DOHH2 (cell line): ENCODE data around the gene ARHGEF26.

Experiments
- H3F3A ChIP-seq: fragments of 200-600 bp; sonication (generic), shearing (Covaris generic); 2 replicates; pipeline ENCODE4 v1.6.0; 2016; ENCODE audit warnings: antibody characterized with exemption, mild to moderate bottlenecking; ENCODE audit not compliant: control insufficient read depth, insufficient read depth
- H3K27ac ChIP-seq: fragments of 200-600 bp; sonication (generic); 2 replicates; pipeline ENCODE4 v1.5.1; 2014; ENCODE audit warnings: low read depth, mild to moderate bottlenecking, low read length, moderate library complexity
- H3K27me3 ChIP-seq: fragments of 200-600 bp; sonication (generic); 2 replicates; pipeline ENCODE4 v1.6.1; 2014; ENCODE audit warnings: mild to moderate bottlenecking, low read length, mixed read lengths; ENCODE audit not compliant: control insufficient read depth
- H3K36me3 ChIP-seq: fragments of 200-600 bp; sonication (generic); 2 replicates; pipeline ENCODE4 v1.6.1; 2014; ENCODE audit warnings: mild to moderate bottlenecking, low read length, moderate library complexity, mixed read lengths; ENCODE audit not compliant: control insufficient read depth
- H3K4me1 ChIP-seq: fragments of 200-600 bp; sonication (generic); 2 replicates; pipeline ENCODE4 v1.6.1; 2014; ENCODE audit warnings: mild to moderate bottlenecking, low read length, mixed read lengths; ENCODE audit not compliant: control insufficient read depth
- H3K4me2 ChIP-seq: fragments of 200-600 bp; sonication (generic); 2 replicates; pipeline ENCODE4 v1.6.0; 2014; ENCODE audit warnings: mild to moderate bottlenecking, low read length, moderate library complexity
- H3K4me3 ChIP-seq: fragments of 200-600 bp; sonication (generic); 2 replicates; pipeline ENCODE4 v1.5.1; 2014; ENCODE audit warnings: mild to moderate bottlenecking, low read length, mixed read lengths
- H3K79me2 ChIP-seq: fragments of 200-600 bp; sonication (generic); 2 replicates; pipeline ENCODE4 v1.6.1; 2014; ENCODE audit warnings: mild to moderate bottlenecking, low read length, mixed read lengths; ENCODE audit not compliant: control insufficient read depth
- H3K9me2 ChIP-seq: fragments of 200-600 bp; sonication (generic); replicated peaks from 2 replicates; pipeline ENCODE4 v1.6.1; 2014; ENCODE audit warnings: mild to moderate bottlenecking, low read length, mixed read lengths; ENCODE audit not compliant: control insufficient read depth
- H3K9me3 ChIP-seq: fragments of 200-600 bp; sonication (generic); 2 replicates; pipeline ENCODE4 v1.6.1; 2014; ENCODE audit warnings: antibody characterized with exemption, low read length, mixed read lengths; ENCODE audit not compliant: control insufficient read depth, insufficient read depth
- H4K20me1 ChIP-seq: fragments of 200-600 bp; sonication (generic); 2 replicates; pipeline ENCODE4 v1.6.0; 2014; ENCODE audit warnings: low read depth, mild to moderate bottlenecking, antibody characterized with exemption, low read length, moderate library complexity; ENCODE audit not compliant: control insufficient read depth, insufficient read depth
- EZH2phosphoT487 ChIP-seq: fragments of 200-600 bp; sonication (generic); IDR thresholded peaks from 2 replicates; pipeline ENCODE4 v1.6.1; 2017; ENCODE audit warnings: borderline replicate concordance, mild to moderate bottlenecking, antibody characterized with exemption, low read length, moderate library complexity, mixed read lengths
- TF ChIP-seq, protein P1 (sequence below): fragments of 200-600 bp; sonication (generic); IDR thresholded peaks from one replicate; pipeline ENCODE4 v1.5.1; 2014; ENCODE audit warnings: antibody characterized with exemption, mild to moderate bottlenecking, low read depth, low read length; ENCODE audit not compliant: poor library complexity, severe bottlenecking

The ARHGEF26 gene

DNA sequence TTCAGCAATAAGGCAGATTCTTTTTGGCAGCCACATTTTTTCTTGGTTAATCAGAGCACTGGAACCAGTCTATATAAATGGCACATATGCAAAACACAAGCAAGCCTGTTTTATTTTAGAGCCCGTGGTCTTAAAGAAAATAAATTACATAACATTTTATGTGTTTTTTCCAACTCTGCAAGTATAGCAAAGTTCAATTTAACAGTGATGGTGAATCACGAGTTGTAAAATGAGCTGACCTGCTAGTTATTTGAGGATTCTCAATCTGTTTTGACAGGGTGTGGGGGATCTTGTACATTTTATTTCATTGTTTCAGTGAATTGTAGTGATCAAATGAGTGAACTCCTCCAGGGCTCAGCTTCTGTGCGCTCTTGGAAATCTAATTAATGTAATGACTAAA lies 2.7 kb downstream of the ARHGEF26 start:
- no peaks in the 10 kb centered on the region for H3F3A ChIP-seq
- 0 out of 2 replicates have a peak, but pooled peaks cover 4% of the 10 kb centered on the region for H3K4me1 ChIP-seq
- H3K36me3 ChIP-seq, result no peaks in the 10 kb centered on the region
- H4K20me1 ChIP-seq, result no peaks in the 10 kb centered on the region
- no peaks in the 10 kb centered on the region for H3K27me3 ChIP-seq
- TF ChIP-seq, protein P1, sequence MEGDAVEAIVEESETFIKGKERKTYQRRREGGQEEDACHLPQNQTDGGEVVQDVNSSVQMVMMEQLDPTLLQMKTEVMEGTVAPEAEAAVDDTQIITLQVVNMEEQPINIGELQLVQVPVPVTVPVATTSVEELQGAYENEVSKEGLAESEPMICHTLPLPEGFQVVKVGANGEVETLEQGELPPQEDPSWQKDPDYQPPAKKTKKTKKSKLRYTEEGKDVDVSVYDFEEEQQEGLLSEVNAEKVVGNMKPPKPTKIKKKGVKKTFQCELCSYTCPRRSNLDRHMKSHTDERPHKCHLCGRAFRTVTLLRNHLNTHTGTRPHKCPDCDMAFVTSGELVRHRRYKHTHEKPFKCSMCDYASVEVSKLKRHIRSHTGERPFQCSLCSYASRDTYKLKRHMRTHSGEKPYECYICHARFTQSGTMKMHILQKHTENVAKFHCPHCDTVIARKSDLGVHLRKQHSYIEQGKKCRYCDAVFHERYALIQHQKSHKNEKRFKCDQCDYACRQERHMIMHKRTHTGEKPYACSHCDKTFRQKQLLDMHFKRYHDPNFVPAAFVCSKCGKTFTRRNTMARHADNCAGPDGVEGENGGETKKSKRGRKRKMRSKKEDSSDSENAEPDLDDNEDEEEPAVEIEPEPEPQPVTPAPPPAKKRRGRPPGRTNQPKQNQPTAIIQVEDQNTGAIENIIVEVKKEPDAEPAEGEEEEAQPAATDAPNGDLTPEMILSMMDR, result no peak
- TF ChIP-seq EZH2phosphoT487, result no peak
- 0 out of 2 replicates have a peak overlapping the region, but pooled peaks have one; percentile 5 for H3K4me3 ChIP-seq
- H3K9me3 ChIP-seq, result no peaks in the 10 kb centered on the region; the same call in 1 of the 2 replicates
- H3K9me2 ChIP-seq, result no peaks in the 10 kb centered on the region
- H3K4me2 ChIP-seq, result no peak overlapping the region
- no peaks in the 10 kb centered on the region for H3K79me2 ChIP-seq
- peak overlapping the region; percentile 17; the same call in 1 of the 2 replicates for H3K27ac ChIP-seq

DNA sequence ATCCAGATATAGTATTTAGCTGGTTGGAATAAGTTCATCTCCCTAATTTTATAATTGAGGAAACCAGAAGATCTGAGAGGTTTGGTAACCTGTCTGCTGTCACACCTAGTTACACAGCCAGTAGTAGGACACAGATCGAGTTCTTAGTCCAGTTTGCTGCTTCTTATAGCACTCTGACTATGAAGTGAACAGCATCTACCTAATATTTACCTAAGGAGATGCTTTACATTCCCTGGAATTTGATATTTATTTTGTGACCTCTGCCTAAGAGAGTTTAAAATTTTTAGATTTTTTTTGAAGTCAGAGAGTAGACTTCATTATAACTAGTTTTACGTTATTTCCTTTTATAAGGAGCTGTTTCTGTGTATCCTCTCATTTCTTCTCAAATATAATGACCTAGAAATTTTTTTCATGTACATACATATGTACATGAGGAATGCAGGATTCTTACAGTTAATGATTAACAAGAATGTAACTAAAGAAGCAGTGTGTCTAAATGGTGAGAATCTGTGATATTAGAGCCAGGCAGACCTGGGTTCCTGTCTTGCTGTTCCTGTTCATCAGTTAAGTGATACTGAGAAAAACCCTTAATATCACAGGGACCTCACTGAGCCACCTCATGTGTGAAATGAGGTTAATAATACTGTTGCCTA lies 4.3 kb downstream of the ARHGEF26 start:
- H3K27ac ChIP-seq, result peak overlapping the region; percentile 17; the same call in 1 of the 2 replicates
- H3K36me3 ChIP-seq, result no peaks in the 10 kb centered on the region
- no peaks in the 10 kb centered on the region; the same call in 1 of the 2 replicates for H3K9me3 ChIP-seq
- TF ChIP-seq, protein P1, result no peak
- TF ChIP-seq EZH2phosphoT487, result no peak
- no peaks in the 10 kb centered on the region for H4K20me1 ChIP-seq
- H3K4me1 ChIP-seq, result 0 out of 2 replicates have a peak, but pooled peaks cover 4% of the 10 kb centered on the region
- no peaks in the 10 kb centered on the region for H3K9me2 ChIP-seq
- H3K79me2 ChIP-seq, result no peaks in the 10 kb centered on the region
- no peak overlapping the region for H3K4me3 ChIP-seq
- H3K4me2 ChIP-seq, result no peak overlapping the region
- no peaks in the 10 kb centered on the region for H3F3A ChIP-seq
- H3K27me3 ChIP-seq, result no peaks in the 10 kb centered on the region

DNA sequence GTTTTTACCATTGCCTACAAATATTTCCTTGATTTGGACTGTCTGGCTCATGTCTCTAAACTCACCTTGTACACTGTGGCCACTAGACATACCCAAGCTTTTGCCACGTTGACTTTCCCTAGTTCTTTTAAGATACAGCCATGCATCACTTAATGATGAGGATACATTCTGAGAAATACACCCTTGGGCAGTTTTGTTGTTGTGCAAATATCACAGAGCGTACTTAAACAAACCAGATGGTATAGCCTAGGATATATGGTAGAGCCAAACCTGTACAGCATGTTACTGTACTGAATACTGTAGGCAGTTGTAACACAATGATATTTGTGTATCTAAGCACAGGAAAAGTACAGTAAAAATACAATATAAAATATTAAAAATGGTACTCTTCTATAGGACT lies 5.5 kb downstream of the ARHGEF26 start:
- no peak for TF ChIP-seq EZH2phosphoT487
- TF ChIP-seq, protein P1, result no peak

More for the DNA sequence above, 5.5 kb downstream of the ARHGEF26 start:
- Histone ChIP-seq H3K4me1 (0 out of 2 replicates have a peak, but pooled peaks cover 4% of the 10 kb centered on the region), H3K9me3 (no peaks in the 10 kb centered on the region; the same call in 1 of the 2 replicates), H3K9me2 (no peaks in the 10 kb centered on the region), H4K20me1 (no peaks in the 10 kb centered on the region), H3K4me2 (no peak overlapping the region), H3K27ac (0 out of 2 replicates have a peak overlapping the region, but pooled peaks have one; percentile 8), H3K79me2 (no peaks in the 10 kb centered on the region), H3K4me3 (no peak overlapping the region), H3K27me3 (no peaks in the 10 kb centered on the region), H3F3A (no peaks in the 10 kb centered on the region), H3K36me3 (no peaks in the 10 kb centered on the region)
